Type B pancreatic cell (in vitro differentiated cells): Measurements from ENCODE around the gene BNIP5. TPM values are rescaled to one million over a fixed set of nuclear protein-coding genes. Genes with fewer than 3 reads are reported as not detected.

Source experiments
- DNase-seq: peaks from one replicate; pipeline ENCODE4 v3.0.0; 2021; ENCODE audit warnings: mixed read lengths; ENCODE audit not compliant: unreplicated experiment; ENCODE audit errors: extremely low spot score
- H3K27ac Mint-ChIP-seq: 2 replicates; pipeline ENCODE4 v1.8.0; 2021; ENCODE audit warnings: mild to moderate bottlenecking, mixed read lengths
- H3K27me3 Mint-ChIP-seq: 2 replicates; pipeline ENCODE4 v1.8.0; 2021; ENCODE audit warnings: mixed read lengths
- H3K36me3 Mint-ChIP-seq: 2 replicates; pipeline ENCODE4 v1.8.0; 2021; ENCODE audit warnings: mixed read lengths
- H3K4me1 Mint-ChIP-seq: one replicate; pipeline ENCODE4 v1.8.0; 2021; ENCODE audit warnings: mixed read lengths; ENCODE audit not compliant: unreplicated experiment
- H3K4me3 Mint-ChIP-seq: 2 replicates; pipeline ENCODE4 v1.8.0; 2021; ENCODE audit warnings: mild to moderate bottlenecking, mixed read lengths
- H3K9me3 Mint-ChIP-seq: 2 replicates; pipeline ENCODE4 v1.8.0; 2021; ENCODE audit warnings: mixed read lengths
- CTCF ChIP-seq: fragments of 200-600 bp; sonication (generic); conservative IDR thresholded peaks from 2 replicates; pipeline ENCODE4 v1.5.0; 2021; ENCODE audit warnings: antibody characterized with exemption, mild to moderate bottlenecking
- total RNA-seq: library from RNA; stranded (reverse); gene quantifications from 2 replicates; pipeline ENCODE4 v1.2.1, GENCODE V29; 2021; ENCODE audit warnings: low replicate concordance

Gene BNIP5
- total RNA-seq, 1 donor from 2014 or later, result 1.4 TPM

- H3K36me3 Mint-ChIP-seq, result no peaks in the 10 kb centered on the region
- H3K4me1 Mint-ChIP-seq, result peaks cover 15% of the 10 kb centered on the region
- TF ChIP-seq CTCF, result no peak
- no peak for DNase-seq
- no peaks in the 10 kb centered on the region for H3K27me3 Mint-ChIP-seq
- no peak overlapping the region for H3K4me3 Mint-ChIP-seq
- no peaks in the 10 kb centered on the region for H3K9me3 Mint-ChIP-seq
- H3K27ac Mint-ChIP-seq, result no peak overlapping the region
These were observed 17.8 kb downstream of the BNIP5 start for GRCh38 chr6:36318690-36319435.

DNA sequence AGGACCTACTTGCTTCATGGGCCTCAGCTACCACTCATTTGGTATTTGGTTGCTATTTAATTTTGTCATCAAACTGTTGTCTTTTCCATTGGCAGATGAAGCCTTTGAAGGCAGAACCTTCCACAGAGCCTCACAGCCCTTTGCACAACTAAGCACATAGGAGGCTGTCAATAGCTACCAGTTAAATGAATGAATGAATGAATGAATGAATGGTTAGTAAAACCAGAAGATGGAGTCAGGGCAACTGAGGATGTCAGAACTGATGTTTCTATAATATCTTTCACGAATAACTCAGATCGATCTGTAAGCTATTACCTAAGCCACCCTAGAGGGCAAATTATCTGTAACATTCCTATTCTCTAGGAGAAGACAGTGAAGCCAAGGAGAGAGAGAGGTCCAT, 19.1 kb downstream of the BNIP5 start:
- DNase-seq, result no peak
- Mint-ChIP-seq H3K36me3 (no peaks in the 10 kb centered on the region), H3K27ac (no peak overlapping the region), H3K4me3 (no peak overlapping the region), H3K27me3 (no peaks in the 10 kb centered on the region), H3K4me1 (peaks cover 19% of the 10 kb centered on the region), H3K9me3 (no peaks in the 10 kb centered on the region)
- TF ChIP-seq CTCF, result no peak

- no peak for DNase-seq
- no peaks in the 10 kb centered on the region for H3K9me3 Mint-ChIP-seq
- H3K36me3 Mint-ChIP-seq, result no peaks in the 10 kb centered on the region
- H3K4me1 Mint-ChIP-seq, result peaks cover 21% of the 10 kb centered on the region
- no peak overlapping the region for H3K4me3 Mint-ChIP-seq
- no peak for TF ChIP-seq CTCF
- no peak overlapping the region for H3K27ac Mint-ChIP-seq
- peaks cover 2% of the 10 kb centered on the region for H3K27me3 Mint-ChIP-seq
These were observed 20.8 kb downstream of the BNIP5 start for GRCh38 chr6:36315921-36316320.

GRCh38 chr6:36314221-36315014, 22.3 kb downstream of the BNIP5 start:
- TF ChIP-seq CTCF, result no peak
- H3K27me3 Mint-ChIP-seq, result peaks cover 2% of the 10 kb centered on the region
- H3K27ac Mint-ChIP-seq, result peak overlapping the region; percentile 82
- H3K9me3 Mint-ChIP-seq, result no peaks in the 10 kb centered on the region
- peak overlapping the region; percentile 67 for H3K4me3 Mint-ChIP-seq
- no peak for DNase-seq
- H3K36me3 Mint-ChIP-seq, result no peaks in the 10 kb centered on the region
- peaks cover 16% of the 10 kb centered on the region for H3K4me1 Mint-ChIP-seq

GRCh38 chr6:36313649-36313936, 23.1 kb downstream of the BNIP5 start:
- no peaks in the 10 kb centered on the region for H3K9me3 Mint-ChIP-seq
- peaks cover 2% of the 10 kb centered on the region for H3K27me3 Mint-ChIP-seq
- no peak overlapping the region for H3K4me3 Mint-ChIP-seq
- DNase-seq, result no peak
- no peak overlapping the region for H3K27ac Mint-ChIP-seq
- no peaks in the 10 kb centered on the region for H3K36me3 Mint-ChIP-seq
- peaks cover 13% of the 10 kb centered on the region for H3K4me1 Mint-ChIP-seq
- TF ChIP-seq CTCF, result no peak
